ENCODE data around the gene CNTN4. TPM values are rescaled to one million over a fixed set of nuclear protein-coding genes. Genes with fewer than 3 reads are reported as not detected.

Gene CNTN4
- polyA plus RNA-seq, 1 experiment, result not detected

DNA sequence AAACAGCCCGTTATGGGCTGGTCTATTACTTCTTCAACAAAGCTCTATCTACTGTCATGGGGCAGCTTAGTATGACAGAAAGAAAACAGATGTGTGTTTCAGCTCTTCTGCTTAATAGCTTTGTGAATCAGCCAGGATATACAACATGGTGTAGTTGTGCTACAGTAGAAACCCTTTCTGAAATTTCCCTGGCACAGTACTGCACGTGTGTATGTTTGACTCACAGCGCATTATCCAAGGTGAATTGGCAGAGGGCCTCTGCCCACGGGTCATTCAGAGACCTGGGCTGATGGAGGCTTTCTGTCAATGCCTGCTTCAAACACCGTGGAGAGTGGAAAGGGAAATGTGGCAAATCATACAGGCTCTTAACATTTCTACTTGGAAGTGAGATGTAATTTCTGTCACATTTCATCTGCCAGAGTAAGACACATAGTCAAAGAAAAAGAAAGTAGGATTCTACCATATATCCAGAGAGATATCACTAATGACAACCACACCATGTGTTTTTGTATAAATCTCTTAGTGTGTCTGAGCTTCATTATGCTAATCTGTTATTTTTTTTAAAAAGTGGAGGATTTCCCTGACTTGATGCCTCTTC lies 505.1 kb downstream of the CNTN4 start:
- peaks cover 9% of the 10 kb centered on the region; the same call in 1 of the 2 replicates for H3K9me3 ChIP-seq (ENCODE audit: control insufficient read depth, insufficient read depth, low read length)
- POLR2A ChIA-PET, result no interaction called here
- H3K27me3 ChIP-seq (ENCODE audit: control insufficient read depth, insufficient read depth, low read length), result no peaks in the 10 kb centered on the region
- CTCF ChIA-PET, result no interaction called here
- no peak for DNase-seq (ENCODE audit: low read depth, low spot score)
- H3K27ac ChIP-seq (ENCODE audit: low read depth, low read length), result no peak overlapping the region
- TF ChIP-seq, protein P1, sequence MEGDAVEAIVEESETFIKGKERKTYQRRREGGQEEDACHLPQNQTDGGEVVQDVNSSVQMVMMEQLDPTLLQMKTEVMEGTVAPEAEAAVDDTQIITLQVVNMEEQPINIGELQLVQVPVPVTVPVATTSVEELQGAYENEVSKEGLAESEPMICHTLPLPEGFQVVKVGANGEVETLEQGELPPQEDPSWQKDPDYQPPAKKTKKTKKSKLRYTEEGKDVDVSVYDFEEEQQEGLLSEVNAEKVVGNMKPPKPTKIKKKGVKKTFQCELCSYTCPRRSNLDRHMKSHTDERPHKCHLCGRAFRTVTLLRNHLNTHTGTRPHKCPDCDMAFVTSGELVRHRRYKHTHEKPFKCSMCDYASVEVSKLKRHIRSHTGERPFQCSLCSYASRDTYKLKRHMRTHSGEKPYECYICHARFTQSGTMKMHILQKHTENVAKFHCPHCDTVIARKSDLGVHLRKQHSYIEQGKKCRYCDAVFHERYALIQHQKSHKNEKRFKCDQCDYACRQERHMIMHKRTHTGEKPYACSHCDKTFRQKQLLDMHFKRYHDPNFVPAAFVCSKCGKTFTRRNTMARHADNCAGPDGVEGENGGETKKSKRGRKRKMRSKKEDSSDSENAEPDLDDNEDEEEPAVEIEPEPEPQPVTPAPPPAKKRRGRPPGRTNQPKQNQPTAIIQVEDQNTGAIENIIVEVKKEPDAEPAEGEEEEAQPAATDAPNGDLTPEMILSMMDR (IDR thresholded peaks at IDR 0.05; ENCODE audit: low read depth, low read length), result no peak
- H3K4me3 ChIP-seq (ENCODE audit: low read depth, low read length), result no peak overlapping the region

DNA sequence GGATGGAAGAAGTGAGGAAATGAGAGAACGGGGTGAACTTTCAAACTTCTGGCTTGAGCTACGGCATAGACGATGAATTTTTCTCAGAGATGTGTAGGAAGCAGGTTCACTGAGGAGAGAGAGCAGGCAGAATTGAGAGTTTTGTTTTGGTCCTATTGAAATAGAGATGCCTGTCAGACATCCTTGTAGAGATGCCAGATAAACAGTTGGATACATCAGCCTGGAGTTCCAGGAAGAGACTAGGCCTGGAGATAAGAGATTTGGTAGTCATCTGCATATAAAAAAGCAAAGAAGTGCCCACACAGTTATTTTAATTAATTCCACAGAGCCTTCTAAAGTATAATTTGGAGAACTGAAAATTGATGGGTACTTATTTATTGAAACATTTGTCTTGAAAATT lies 515.9 kb downstream of the CNTN4 start:
- TF ChIP-seq, protein P1 (IDR thresholded peaks at IDR 0.05; ENCODE audit: low read depth, low read length), result no peak
- H3K4me3 ChIP-seq (ENCODE audit: low read depth, low read length), result no peak overlapping the region
- no peak overlapping the region for H3K27ac ChIP-seq (ENCODE audit: low read depth, low read length)
- DNase-seq (ENCODE audit: low read depth, low spot score), result no peak
- ChIA-PET CTCF (no interaction called here), POLR2A (no interaction called here)
- no peaks in the 10 kb centered on the region for H3K27me3 ChIP-seq (ENCODE audit: control insufficient read depth, insufficient read depth, low read length)
- H3K9me3 ChIP-seq (ENCODE audit: control insufficient read depth, insufficient read depth, low read length), result no peaks in the 10 kb centered on the region

DNA sequence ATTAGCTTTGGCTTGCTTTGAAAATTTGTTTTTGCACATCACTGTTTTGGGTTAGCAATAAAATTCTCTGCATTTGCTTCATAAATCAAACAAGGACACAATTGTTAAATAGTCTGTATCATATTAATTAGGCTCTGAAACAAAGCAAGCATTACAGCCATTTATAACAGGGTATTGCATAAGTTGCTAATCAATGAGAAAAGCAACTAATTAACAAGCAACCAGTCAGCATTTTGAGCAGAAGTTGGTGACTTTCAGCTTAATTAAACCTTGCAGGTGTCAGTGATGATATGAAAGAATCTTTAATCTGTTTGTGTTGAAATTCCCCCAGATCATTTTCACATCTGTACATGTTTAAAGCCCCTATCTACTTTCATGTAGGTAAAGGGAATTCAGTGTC lies 516.4 kb downstream of the CNTN4 start:
- CTCF ChIA-PET, result no interaction called here
- POLR2A ChIA-PET, result no interaction called here
- no peak for DNase-seq (ENCODE audit: low read depth, low spot score)
- no peak overlapping the region for H3K4me3 ChIP-seq (ENCODE audit: low read depth, low read length)
- H3K27ac ChIP-seq (ENCODE audit: low read depth, low read length), result no peak overlapping the region
- H3K27me3 ChIP-seq (ENCODE audit: control insufficient read depth, insufficient read depth, low read length), result no peaks in the 10 kb centered on the region
- TF ChIP-seq, protein P1 (IDR thresholded peaks at IDR 0.05; ENCODE audit: low read depth, low read length), result no peak
- no peaks in the 10 kb centered on the region for H3K9me3 ChIP-seq (ENCODE audit: control insufficient read depth, insufficient read depth, low read length)

DNA sequence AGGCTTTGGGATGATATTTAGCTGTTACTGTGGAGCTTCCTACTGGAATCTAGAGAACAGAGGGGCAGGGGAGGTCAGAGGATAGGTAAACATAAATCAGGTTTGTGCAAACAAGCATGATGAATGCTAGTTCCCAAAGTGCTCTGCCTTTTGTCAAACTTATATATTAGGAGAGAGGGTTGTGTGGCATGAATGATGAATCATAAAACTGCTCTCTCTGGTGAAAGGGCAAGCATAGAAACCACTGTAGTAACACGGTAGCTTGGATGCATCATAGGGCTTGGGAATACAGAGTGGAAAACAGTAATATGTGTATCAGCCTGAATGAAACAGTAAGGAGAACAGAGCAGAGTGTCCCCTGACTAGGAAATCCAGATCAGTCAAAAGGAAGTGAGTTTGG lies 524.8 kb downstream of the CNTN4 start:
- POLR2A ChIA-PET, result no interaction called here
- no peak for DNase-seq (ENCODE audit: low read depth, low spot score)
- Histone ChIP-seq H3K27me3 (ENCODE audit: control insufficient read depth, insufficient read depth, low read length) (no peaks in the 10 kb centered on the region), H3K27ac (ENCODE audit: low read depth, low read length) (no peak overlapping the region), H3K4me3 (ENCODE audit: low read depth, low read length) (no peak overlapping the region), H3K9me3 (ENCODE audit: control insufficient read depth, insufficient read depth, low read length) (no peaks in the 10 kb centered on the region; the same call in 1 of the 2 replicates)
- TF ChIP-seq, protein P1 (IDR thresholded peaks at IDR 0.05; ENCODE audit: low read depth, low read length), result no peak
- CTCF ChIA-PET, result no interaction called here

DNA sequence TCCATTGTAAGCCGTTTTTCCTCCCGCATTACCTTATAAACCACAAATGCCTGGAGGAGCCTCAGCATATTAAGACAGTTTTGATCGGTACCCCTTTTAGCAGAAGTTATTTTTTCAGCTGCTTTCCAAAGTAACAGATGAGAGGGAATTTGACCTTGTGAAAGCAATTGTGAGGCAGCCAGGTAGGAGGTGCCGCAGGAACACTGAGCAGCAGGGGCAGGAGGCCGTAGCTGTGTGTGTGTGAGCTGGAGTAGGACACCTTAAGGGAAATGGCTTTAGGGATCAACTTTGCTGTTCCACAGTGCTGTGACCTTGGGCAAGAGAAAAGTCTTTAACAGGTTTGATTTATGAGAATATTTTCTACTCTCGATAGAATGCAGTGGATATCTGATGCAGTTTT lies 529.5 kb downstream of the CNTN4 start:
- Histone ChIP-seq H3K27ac (ENCODE audit: low read depth, low read length) (no peak overlapping the region), H3K9me3 (ENCODE audit: control insufficient read depth, insufficient read depth, low read length) (no peaks in the 10 kb centered on the region; the same call in none of the 2 replicates), H3K4me3 (ENCODE audit: low read depth, low read length) (no peak overlapping the region), H3K27me3 (ENCODE audit: control insufficient read depth, insufficient read depth, low read length) (no peaks in the 10 kb centered on the region)
- POLR2A ChIA-PET, result no interaction called here
- CTCF ChIA-PET, result no interaction called here
- no peak for DNase-seq (ENCODE audit: low read depth, low spot score)
- TF ChIP-seq, protein P1 (IDR thresholded peaks at IDR 0.05; ENCODE audit: low read depth, low read length), result no peak
